ENCODE measurements around the gene SH2D3C. TPM values are rescaled to one million over a fixed set of nuclear protein-coding genes. Genes with fewer than 3 reads are reported as not detected.

The SH2D3C gene
- total and polyA plus RNA-seq, 9 of the 15 experiments (the other 6 are each of a cell fraction or from before 2014, with no cell fraction given): 0.03 to 1.2 (median 0.22) TPM; not detected in 1

- TF ChIP-seq WHSC1 (IDR thresholded peaks at IDR 0.05; ENCODE audit: low read length): no peak
- no peak for TF ChIP-seq ZKSCAN8 (CRISPR knock-in tag; IDR thresholded peaks at IDR 0.05)
- TF ChIP-seq ARID2 (IDR thresholded peaks at IDR 0.05): no peak
- no peak for TF ChIP-seq ZNF79 (CRISPR knock-in tag; IDR thresholded peaks at IDR 0.05; ENCODE audit: low read depth)
- no peak for TF ChIP-seq SRSF3 (IDR thresholded peaks at IDR 0.05; ENCODE audit: insufficient read depth, low read length)
- TF ChIP-seq SPI1 (IDR thresholded peaks at IDR 0.05; ENCODE audit: borderline replicate concordance, low read depth, low read length): peak; percentile 59; the same call in 1 of the 2 replicates
- TF ChIP-seq ELF4 (CRISPR knock-in tag; IDR thresholded peaks at IDR 0.05): no peak
- TF ChIP-seq ZNF449 (CRISPR knock-in tag; IDR thresholded peaks at IDR 0.05): no peak
- no peak for TF ChIP-seq HBP1 (CRISPR knock-in tag; IDR thresholded peaks at IDR 0.05)
- TF ChIP-seq TBL1XR1 (IDR thresholded peaks at IDR 0.05; ENCODE audit: low read length in 2 of 2): no peak
- TF ChIP-seq ZNF561 (CRISPR knock-in tag; conservative IDR thresholded peaks at IDR 0.05): no peak
- no peak for TF ChIP-seq HNRNPH1 (optimal IDR thresholded peaks at IDR 0.05; ENCODE audit: low read depth, low read length)
- TF ChIP-seq RBFOX2 (IDR thresholded peaks at IDR 0.05; ENCODE audit: low read depth, low read length): peak; percentile 37; the same call in 1 of the 2 replicates
- TF ChIP-seq ZNF124 (CRISPR knock-in tag; IDR thresholded peaks at IDR 0.05): no peak
- peak; percentile 18 for TF ChIP-seq TAF1 (IDR thresholded peaks at IDR 0.05; ENCODE audit: control insufficient read depth, extremely low read depth, insufficient read depth, low read length, severe bottlenecking)
- no peak for TF ChIP-seq CGGBP1 (CRISPR knock-in tag; IDR thresholded peaks at IDR 0.05)
- TF ChIP-seq ZNF316 (IDR thresholded peaks at IDR 0.05): no peak
- TF ChIP-seq ZBTB49 (CRISPR knock-in tag; IDR thresholded peaks at IDR 0.05; ENCODE audit: borderline replicate concordance): no peak
- no peak for TF ChIP-seq DMBX1 (CRISPR knock-in tag; IDR thresholded peaks at IDR 0.05; ENCODE audit: borderline replicate concordance)
- TF ChIP-seq MAX (CRISPR knock-in tag; IDR thresholded peaks at IDR 0.05): no peak
- no peak for TF ChIP-seq PCBP1 (IDR thresholded peaks at IDR 0.05; ENCODE audit: low read depth, low read length, poor library complexity, severe bottlenecking)
- no peak for TF ChIP-seq ZNF780A (CRISPR knock-in tag; IDR thresholded peaks at IDR 0.05)
- TF ChIP-seq NONO (IDR thresholded peaks at IDR 0.05; ENCODE audit: low read depth in 2 of 2, low read length in 1 of 2): peak in 1 of 2 experiments; percentile 98; a peak in 2 of 4 replicates
Measured at GRCh38 chr9:127776195-127776923, 2.1 kb downstream of the SH2D3C start (continued).

Measured in K562 (cell line).